Left colon (tissue), 2 donors: Measurements from ENCODE around the gene REXO4. TPM values are rescaled to one million over a fixed set of nuclear protein-coding genes. Genes with fewer than 3 reads are reported as not detected.

Experiments
- ATAC-seq: fragments of 200-7000 bp; cut with Tn5 transposase; one replicate; pipeline ENCODE4 v1.9.1; 2020; ENCODE audit warnings: mild to moderate bottlenecking, moderate library complexity
- DNase-seq, 2 donors: peaks; one replicate each; pipeline ENCODE4 v3.0.0-alpha.2; 2020
- intact Hi-C, 2 donors: fragments of 100-400 bp; cut with DNase I in 1 of 2; cut with micrococcal nuclease in 1 of 2; formaldehyde crosslinking; loops; one replicate each; pipeline versions ENCODE4 v1.11.2 to v1.14.0; 2022; cut with DNase I, micrococcal nuclease
- long read RNA-seq: library from polyadenylated mRNA; unstranded; transcript quantifications from one replicate; pipeline ENCODE4 v2.0.0, GENCODE V29; 2021
- total RNA-seq, 2 donors: library from RNA; stranded (reverse); fragmentation: NEBNext Ultra II Directional; extraction: Animal tissue kit (Norgen Biotek cat#: 25700); gene quantifications; one replicate each; pipeline ENCODE4 v1.2.1, GENCODE V29; 2021
- donor health status: DM: no; HTN: no; CAD: no.
- donor health status: DM: yes; HTN: yes; CAD: no.

The REXO4 gene, protein sequence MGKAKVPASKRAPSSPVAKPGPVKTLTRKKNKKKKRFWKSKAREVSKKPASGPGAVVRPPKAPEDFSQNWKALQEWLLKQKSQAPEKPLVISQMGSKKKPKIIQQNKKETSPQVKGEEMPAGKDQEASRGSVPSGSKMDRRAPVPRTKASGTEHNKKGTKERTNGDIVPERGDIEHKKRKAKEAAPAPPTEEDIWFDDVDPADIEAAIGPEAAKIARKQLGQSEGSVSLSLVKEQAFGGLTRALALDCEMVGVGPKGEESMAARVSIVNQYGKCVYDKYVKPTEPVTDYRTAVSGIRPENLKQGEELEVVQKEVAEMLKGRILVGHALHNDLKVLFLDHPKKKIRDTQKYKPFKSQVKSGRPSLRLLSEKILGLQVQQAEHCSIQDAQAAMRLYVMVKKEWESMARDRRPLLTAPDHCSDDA
- 10 to 100 TPM; 18.4 to 22.5 TPM for total RNA-seq
- long read RNA-seq, transcript REXO4-202 (8 exons, 2,360 nt), result major isoform, 34 of 40 reads
- long read RNA-seq, partial matches to known transcripts, result 5 of 40 reads
- long read RNA-seq, other reads (novel, unspliced or antisense), result 1 of 40 reads

DNA sequence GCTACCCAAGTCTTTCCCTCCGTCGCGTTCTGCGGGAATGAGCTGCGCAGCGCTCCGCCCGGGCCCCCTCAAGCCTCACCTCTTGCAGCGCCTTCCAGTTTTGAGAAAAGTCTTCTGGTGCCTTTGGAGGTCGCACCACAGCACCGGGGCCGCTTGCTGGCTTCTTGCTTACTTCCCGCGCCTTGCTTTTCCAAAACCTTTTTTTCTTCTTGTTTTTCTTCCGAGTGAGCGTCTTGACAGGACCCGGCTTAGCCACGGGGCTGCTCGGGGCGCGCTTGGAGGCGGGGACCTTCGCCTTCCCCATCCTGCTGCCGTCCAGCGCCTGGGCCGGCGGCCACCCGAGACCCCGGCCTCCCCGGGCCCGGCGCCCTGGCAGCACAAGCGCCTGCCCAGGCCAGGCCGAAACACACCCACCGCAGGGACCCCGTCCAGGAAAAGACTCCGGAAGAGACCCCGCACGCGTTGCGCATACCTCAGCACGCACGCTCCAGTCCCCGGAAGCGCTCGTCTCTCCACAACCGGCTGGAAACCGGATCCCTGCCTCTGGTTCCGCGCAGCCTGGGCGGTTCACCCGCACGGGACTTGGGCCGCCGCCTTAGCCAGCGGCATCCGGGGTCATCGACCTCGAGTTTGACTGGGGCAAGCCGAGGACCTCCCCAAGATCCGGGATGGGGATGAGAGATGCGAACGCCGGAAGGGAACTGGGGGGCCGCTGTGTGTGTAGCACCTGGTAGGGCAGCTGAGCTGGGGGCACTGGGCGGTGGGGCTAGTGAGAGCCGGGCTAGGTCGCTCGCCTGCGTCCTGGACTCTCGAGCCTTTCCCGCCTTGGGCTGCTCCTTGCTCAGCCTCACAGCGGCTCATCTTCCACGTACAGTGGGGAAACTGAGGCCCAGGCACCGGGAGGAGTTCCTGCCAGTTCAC lies at the start of gene REXO4:
Gene REXO4 (minus strand): TSS at position 470 of the 921 bp plus-strand sequence. CDS start 166 bp downstream, at position 304.
- peak; percentile 87 for DNase-seq
- intact Hi-C loops, result no loop called here
- peak; percentile 81 for ATAC-seq

DNA sequence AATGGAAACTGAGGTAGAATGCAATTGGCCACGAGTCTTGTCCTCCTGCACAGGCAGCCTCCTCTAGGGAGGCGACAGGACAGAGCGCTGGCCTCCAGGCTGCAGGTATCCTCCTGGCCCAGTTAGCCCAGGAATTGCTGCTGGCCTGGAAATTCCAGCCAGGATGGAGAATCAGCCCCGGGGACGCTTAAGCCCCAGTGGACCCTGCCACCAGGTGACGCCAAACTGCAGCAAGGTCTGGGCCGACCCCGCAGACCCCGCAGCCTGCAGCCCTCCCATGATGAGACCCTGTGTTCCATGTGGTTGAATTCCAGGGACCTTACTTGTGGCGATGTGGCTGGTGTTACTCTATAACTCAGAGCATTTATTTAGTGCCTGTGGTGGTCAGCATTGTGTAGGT lies 49.3 kb upstream of the REXO4 start:
- ATAC-seq (no peak), DNase-seq (no peak)
- intact Hi-C loops, result no loop called here

DNA sequence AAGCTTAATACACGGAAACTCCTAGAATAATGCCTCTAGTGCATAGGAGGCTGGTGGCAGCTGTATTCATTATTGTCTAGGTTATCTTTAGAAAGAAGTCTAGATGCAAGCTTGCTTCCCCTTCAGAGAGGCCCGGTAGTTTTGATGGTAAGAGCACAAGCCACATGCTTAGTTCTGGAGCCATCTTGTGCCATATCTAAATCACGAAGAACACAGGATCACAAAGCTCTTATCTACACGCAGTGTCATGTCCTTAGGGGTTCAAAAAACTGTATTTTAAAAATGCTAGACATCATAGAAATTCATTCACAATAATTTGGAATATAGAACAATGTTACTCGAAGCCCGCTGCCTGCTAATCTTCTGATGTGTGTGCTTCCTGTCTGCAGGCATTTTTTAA lies 48.2 kb upstream of the REXO4 start:
- no peak for DNase-seq
- intact Hi-C loops, result no loop called here
- ATAC-seq, result no peak

DNA sequence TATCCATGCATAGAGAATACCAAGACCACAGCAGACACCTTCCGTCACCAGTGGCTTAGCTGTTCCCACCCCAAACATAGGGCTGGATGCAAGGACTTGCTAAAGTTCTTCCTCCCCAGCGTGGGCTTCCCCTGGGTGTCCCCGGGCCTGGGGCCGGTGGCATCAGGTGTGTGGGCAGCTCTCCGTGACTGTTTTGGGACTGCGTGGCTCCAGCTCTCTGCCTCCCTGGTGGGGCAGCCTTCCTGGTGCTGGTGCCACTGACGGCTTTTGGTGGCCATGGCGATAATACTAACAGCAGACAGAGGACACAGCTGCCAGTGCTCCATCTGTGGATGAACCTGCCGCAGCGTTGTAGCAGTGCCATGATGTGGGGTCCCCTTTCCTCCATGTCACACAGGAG lies 46.8 kb upstream of the REXO4 start:
- intact Hi-C loops, result no loop called here
- ATAC-seq (no peak), DNase-seq (no peak)

DNA sequence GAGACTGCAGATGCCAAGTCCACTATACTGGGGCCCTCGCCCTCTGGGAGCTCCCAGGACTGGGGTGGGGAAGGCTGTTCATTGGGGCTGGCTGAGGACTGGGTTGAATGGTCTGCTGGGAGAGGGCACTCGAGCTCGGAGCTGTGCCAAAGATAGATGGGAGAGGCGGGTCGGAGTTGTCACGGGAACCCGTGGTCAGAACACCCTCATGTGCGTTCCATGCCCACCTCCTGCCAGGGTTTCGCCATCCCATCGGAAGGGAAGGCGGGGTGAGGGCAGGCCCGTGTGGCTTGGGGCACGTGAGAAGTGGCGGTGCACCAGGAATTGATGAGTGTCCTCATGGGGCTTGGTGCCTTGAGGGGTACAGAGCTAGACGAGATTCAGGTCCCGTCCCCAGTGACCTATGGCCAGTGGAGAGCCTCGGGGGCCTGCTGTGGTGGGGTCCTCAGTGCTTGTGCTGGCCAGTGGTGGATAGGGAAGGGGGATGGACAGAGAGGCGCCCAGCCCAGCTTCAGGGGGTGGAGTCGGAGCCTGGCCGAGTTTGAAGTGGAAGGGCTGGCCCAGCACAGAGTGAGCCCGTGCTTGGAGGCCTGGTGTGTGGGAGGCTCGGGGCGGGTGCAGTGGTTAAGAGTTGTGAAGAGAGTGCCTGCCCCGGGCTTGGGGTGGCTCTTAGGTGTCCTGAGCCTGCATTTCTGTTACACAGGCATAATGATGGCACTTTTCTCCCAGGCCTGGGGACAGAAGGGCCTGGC lies 46.2 kb upstream of the REXO4 start:
- no peak for ATAC-seq
- no peak for DNase-seq
- intact Hi-C loops, result no loop called here

DNA sequence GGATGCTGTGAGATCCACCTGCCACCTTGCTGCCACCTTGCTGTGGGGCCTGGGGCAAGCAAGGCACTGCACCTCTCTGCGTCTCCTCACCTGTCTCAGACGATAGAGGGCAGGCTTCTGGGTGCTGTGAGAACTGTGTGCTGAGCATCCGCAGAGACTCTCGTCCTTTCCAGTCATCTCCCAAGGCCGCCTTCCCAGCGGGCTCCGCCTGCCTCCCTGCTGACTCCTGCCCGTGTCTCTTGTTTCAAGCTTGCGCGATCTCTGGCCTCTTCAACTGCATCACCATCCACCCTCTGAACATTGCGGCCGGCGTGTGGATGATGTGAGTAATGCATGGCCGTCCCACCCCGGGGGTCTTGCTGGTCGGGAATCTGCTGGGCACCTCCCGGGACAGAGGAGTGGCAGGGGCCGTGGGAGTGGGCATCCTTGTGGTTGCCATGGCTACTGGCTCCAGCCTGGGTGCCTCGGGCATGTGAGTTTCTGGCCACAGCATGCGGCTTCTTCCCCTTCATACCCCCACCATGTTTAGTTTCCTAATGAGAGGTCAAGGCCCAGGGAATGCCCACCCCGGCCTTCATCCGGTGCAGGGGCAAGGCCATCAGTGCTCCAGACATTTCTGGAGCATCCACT lies 45.5 kb upstream of the REXO4 start:
- ATAC-seq (no peak), DNase-seq (no peak)
- intact Hi-C loops, result no loop called here

DNA sequence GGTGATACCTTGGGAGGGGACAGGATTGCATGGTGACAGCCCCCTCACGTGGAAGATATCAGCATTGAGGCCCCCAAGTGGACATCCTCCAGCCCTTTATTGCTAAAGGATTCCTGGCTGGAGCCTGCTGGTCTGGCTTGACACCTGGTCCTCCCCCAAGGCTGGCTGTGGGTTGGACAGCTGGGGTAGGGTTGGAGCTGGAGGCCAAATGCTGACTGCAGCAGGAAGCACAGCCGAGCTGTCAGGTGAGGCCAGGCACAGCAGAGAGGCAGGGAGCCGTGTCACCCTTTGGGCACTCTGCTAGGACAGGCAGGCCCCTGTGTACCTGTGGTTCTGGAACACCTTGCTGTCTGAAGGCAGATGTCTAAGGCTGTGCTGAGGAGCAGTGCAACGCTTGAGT lies 44.2 kb upstream of the REXO4 start:
- ATAC-seq, result no peak
- intact Hi-C loops, result no loop called here
- no peak for DNase-seq

DNA sequence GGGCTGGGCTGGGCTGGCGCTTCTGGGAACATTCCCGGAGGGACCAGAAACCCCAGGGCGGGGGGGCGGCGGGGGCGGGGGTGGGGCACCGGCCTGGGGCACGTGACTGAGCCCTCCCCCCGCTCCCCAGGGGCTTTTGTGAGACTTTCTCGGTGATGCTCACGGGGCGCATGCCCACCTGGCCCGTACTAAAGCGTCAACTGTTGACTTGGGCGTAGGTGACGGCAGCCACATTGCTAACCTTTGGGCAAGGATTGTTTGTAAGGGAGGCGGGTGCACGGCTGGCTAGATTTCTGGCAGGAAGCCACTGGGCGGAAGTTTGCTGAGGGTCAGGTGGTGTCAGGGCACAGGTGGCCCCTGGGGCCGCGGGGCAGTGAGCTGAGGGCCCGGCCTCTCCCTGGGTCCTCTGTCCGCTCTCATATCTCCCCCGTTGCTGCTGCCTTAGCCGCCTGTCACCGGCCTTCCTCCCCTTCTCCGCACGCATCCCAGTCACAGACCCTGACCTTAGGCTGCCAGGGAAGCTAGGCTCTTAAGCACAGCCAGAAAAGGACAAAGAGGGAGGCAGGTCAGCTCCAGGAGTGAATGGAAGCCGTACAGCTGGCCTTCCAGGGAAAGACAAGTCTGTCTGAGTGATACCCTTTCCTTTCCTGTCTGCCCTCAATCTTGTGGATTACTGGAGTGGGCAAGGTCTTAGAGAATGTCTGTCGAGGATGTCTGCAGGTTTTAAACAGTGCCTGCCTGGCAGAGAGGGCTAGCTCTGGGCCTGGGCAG lies 42.8 kb upstream of the REXO4 start:
- ATAC-seq, result peak; percentile 65
- peak; percentile 90 to 91 for DNase-seq
- intact Hi-C loops, result no loop called here

DNA sequence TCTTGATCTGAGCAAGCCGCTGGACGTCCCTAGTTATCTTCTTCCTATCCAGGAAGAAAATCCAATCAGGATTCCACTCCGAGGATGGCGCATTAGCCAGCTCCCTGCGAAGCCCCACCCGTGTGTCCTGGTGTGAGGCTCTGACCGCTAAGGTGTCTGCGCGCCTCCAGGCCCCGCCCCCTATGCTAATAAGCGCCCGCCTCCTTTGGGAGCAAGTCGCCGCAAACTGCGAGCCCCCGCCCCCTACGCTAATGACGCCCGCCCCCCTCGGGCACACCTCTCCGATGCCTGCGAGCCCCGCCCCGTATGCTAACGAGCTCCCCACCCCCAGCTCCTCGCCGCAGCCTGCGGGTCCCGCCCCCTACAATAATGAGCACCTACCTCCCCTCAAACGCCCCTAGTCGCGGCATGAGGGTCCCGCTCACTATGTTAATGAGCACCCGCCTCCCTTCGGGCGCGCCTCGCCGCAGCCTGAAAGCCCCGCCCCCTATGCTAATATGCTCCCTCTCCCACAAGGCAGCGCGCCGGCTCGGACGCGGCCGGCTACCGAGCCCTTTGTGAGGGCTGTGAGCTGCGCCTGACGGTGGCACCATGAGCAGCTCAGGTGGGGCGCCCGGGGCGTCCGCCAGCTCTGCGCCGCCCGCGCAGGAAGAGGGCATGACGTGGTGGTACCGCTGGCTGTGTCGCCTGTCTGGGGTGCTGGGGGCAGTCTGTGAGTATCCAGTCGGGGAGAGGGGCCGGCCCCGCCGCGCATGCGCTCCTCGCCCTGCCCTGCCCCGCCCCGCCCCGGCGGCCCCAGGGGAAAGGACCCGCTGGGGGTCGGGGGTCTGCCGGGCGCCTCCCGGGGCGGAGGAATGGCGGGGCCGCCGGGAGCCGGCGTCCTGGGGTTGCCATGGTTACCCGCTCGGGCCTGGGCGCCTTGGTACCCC lies 41.9 kb upstream of the REXO4 start, which contains the start of gene CACFD1:
Gene CACFD1 (plus strand): TSS at position 503 of the 929 bp plus-strand sequence. CDS start 89 bp downstream, at position 592.
- intact Hi-C loops, result no loop called here
- ATAC-seq, result peak; percentile 82
- DNase-seq, result peak; percentile 98 to 99

DNA sequence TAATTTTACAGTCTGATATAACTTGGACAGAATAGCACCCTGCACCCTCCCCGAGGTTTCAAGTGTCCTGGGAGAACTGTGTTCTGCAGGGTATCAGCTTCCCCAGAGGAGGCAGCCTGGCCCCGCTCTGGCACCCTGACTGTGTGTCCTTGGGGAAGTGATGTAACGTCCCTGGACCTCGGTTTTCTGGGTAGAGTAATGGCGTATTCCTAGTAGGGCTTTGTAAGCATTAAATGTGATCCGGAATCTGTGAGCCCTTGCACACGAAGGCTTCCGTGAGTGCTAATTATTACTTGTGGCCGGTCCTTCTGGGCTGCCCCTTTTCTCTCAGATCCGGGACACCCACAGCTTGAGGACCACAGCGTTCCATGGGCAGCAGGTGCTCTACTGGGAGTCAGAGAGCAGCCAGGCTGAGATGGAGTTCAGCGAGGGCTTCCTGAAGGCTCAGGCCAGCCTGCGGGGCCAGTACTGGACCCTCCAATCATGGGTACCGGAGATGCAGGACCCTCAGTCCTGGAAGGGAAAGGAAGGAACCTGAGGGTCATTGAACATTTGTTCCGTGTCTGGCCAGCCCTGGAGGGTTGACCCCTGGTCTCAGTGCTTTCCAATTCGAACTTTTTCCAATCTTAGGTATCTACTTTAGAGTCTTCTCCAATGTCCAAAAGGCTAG lies 41.0 kb upstream of the REXO4 start:
- DNase-seq, result no peak
- intact Hi-C loops, result no loop called here
- ATAC-seq, result no peak

DNA sequence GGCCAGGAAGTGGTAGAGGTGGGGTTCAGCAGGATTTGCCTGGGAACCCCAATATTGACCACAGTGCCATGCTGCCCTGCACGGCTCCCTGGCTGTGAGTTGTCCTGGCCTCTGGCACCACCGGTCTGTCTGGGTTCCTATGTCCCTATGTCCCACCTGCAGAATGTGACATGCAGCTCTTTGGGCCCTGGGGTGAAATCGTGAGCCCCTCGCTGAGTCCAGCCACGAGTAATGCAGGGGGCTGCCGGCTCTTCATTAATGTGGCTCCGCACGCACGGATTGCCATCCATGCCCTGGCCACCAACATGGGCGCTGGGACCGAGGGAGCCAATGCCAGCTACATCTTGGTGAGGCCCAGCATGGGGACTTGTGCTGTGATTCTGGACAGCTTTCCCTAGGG lies 39.9 kb upstream of the REXO4 start:
- DNase-seq (no peak), ATAC-seq (no peak)
- intact Hi-C loops, result no loop called here

DNA sequence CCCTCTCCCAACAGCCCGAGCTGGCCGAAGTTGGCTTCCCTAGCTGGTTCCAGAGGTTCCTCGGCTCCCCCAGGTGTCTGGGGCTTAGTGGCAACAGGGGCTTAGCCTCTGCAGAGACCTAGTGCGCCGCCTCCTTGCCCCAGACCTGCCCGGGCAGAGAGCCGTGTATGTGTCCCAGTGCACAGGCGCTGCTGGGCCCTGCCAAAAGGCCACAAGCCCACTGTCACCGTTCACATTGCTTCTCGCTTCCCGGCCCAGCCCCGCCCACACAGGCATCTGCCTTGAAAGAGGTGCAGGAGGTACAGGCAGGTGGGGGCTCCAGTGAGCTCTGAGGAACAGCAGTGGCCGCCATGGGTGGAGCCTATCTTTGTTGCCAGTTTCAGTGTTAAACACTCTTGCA lies 39.4 kb upstream of the REXO4 start:
- DNase-seq, result no peak
- ATAC-seq, result no peak
- intact Hi-C loops, result no loop called here

DNA sequence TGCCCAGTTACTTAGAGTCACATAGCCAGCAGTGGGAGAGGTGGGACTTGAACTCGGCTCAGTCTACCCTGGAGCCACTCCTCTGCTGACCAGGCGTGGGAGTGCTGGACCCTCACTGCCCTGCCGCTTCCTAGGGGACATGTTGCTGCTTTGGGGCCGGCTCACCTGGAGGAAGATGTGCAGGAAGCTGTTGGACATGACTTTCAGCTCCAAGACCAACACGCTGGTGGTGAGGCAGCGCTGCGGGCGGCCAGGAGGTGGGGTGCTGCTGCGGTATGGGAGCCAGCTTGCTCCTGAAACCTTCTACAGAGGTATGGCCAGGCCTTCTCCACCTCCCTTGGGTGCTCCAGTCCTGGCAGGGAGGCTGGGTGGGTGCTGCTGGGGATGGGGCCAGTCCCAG lies 38.6 kb upstream of the REXO4 start:
- ATAC-seq (no peak), DNase-seq (no peak)
- intact Hi-C loops, result no loop called here

DNA sequence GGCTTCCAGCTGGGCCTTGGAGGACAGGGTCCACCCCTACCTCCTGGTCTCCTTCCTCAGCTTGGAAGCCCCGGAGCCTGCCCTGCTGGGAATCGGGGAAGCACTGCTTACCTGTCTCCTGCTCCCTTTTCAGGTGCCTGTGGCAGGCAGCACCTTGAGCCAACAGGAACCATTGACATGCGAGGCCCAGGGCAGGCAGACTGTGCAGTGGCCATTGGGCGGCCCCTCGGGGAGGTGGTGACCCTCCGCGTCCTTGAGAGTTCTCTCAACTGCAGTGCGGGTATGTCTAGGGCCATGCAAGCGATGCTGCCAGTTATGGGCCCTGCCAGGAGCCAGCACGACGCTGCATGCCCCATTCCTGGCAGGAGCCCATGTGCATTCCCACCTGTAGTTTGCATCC lies 38.1 kb upstream of the REXO4 start:
- intact Hi-C loops, result no loop called here
- DNase-seq (no peak), ATAC-seq (no peak)

DNA sequence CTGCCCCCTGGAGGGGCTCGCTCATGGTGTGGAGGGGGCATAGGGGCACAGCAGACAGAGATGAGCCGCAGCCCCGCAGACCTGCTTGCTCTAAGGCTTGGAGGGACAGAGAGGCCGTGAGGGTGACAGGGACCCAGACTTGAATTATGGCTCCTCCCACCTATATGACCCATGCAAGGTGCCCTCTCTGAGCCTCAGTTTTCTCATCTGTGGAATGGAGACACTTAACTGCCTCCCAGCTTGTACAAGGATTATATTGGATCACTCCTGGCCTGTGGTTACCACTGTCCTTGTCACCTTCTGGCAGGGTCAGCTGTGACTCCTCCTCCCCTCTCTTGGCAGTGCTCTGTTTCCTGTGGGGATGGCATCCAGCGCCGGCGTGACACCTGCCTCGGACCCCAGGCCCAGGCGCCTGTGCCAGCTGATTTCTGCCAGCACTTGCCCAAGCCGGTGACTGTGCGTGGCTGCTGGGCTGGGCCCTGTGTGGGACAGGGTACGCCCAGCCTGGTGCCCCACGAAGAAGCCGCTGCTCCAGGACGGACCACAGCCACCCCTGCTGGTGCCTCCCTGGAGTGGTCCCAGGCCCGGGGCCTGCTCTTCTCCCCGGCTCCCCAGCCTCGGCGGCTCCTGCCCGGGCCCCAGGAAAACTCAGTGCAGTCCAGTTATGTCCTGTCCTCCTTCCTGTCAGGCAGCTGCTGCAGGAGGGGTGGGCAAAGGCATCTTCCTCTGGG lies 37.3 kb upstream of the REXO4 start:
- intact Hi-C loops, result no loop called here
- DNase-seq, result no peak
- ATAC-seq, result no peak

DNA sequence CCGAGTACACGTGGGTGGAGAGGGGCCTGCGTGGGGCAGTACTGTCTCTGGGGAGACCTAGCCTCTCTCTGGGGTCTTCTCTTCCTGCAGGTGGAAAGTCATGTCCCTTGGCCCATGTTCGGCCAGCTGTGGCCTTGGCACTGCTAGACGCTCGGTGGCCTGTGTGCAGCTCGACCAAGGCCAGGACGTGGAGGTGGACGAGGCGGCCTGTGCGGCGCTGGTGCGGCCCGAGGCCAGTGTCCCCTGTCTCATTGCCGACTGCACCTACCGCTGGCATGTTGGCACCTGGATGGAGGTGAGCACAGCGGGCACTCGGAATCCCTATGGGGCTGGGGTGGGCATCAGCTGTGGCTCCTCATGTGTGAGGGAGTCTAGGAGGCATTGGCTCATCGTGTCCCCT lies 36.5 kb upstream of the REXO4 start:
- intact Hi-C loops, result no loop called here
- DNase-seq (no peak), ATAC-seq (no peak)
